Caki2 (cell line): Measurements from ENCODE around the gene KRT26. TPM values are rescaled to one million over a fixed set of nuclear protein-coding genes. Genes with fewer than 3 reads are reported as not detected.

ENCODE experiments used
- DNase-seq: peaks from one replicate; pipeline ENCODE4 v3.0.0-alpha.2; 2015; ENCODE audit warnings: low read depth
- in situ Hi-C: cut with HindIII; loops from 2 replicates; pipeline ENCODE4 v1.10.0; 2016; ENCODE audit warnings: low sequenced_read_pairs, low pct_unique_long_range_greater_than_20kb, mixed read lengths
- total RNA-seq: library from RNA; depleted of rRNA; stranded (reverse); fragments of >200 nt; shearing (Covaris generic); gene quantifications from 2 replicates; pipeline ENCODE4 v1.2.3, GENCODE V29; 2014; ENCODE audit warnings: low replicate concordance

KRT26 gene
- total RNA-seq, 1 experiment from 2014 or later, result not detected

- DNase-seq, result no peak
- in situ Hi-C loops, result no loop called here
Observed at GRCh38 chr17:40799859-40800258, 27.9 kb upstream of the KRT26 start, which contains the start of gene KRT28. KRT28 (minus strand) TSS chr17:40799959; CDS start chr17:40799893, 66 bp downstream.

- no peak for DNase-seq
- in situ Hi-C loops, result no loop called here
Observed at GRCh38 chr17:40796846-40797245, 24.8 kb upstream of the KRT26 start.

GRCh38 chr17:40795019-40795667, 23.1 kb upstream of the KRT26 start:
- DNase-seq, result no peak
- in situ Hi-C loops, result no loop called here

GRCh38 chr17:40794466-40794865, 22.5 kb upstream of the KRT26 start:
- no peak for DNase-seq
- in situ Hi-C loops, result no loop called here

GRCh38 chr17:40793832-40794231, 21.8 kb upstream of the KRT26 start:
- in situ Hi-C loops, result no loop called here
- no peak for DNase-seq

- in situ Hi-C loops, result no loop called here
Observed at GRCh38 chr17:40791787-40792436, 19.9 kb upstream of the KRT26 start.

GRCh38 chr17:40791111-40791510, 19.1 kb upstream of the KRT26 start:
- in situ Hi-C loops, result no loop called here
- DNase-seq, result no peak

More at GRCh38 chr17:40791787-40792436, 19.9 kb upstream of the KRT26 start:
- DNase-seq, result no peak

- in situ Hi-C loops, result no loop called here
- no peak for DNase-seq
Observed at GRCh38 chr17:40782450-40782849, 10.4 kb upstream of the KRT26 start, which contains the start of gene KRT27. KRT27 (minus strand) TSS chr17:40782550; CDS start chr17:40782493, 57 bp downstream.

GRCh38 chr17:40779181-40779909, 7.3 kb upstream of the KRT26 start:
- in situ Hi-C loops, result no loop called here

GRCh38 chr17:40778461-40778860, 6.5 kb upstream of the KRT26 start:
- in situ Hi-C loops, result no loop called here
- DNase-seq, result no peak

More at GRCh38 chr17:40779181-40779909, 7.3 kb upstream of the KRT26 start:
- DNase-seq, result no peak

GRCh38 chr17:40777971-40778370, 6.0 kb upstream of the KRT26 start:
- in situ Hi-C loops, result no loop called here
- DNase-seq, result no peak

GRCh38 chr17:40777459-40777858, 5.5 kb upstream of the KRT26 start:
- in situ Hi-C loops, result no loop called here
- DNase-seq, result no peak

- DNase-seq, result no peak
- in situ Hi-C loops, result no loop called here
Observed at GRCh38 chr17:40775945-40776344, 3.9 kb upstream of the KRT26 start.

- DNase-seq, result no peak
- in situ Hi-C loops, result no loop called here
Observed at GRCh38 chr17:40765657-40766056, 6.3 kb downstream of the KRT26 start.

GRCh38 chr17:40763752-40764151, 8.2 kb downstream of the KRT26 start:
- in situ Hi-C loops, result no loop called here
- DNase-seq, result no peak

GRCh38 chr17:40760105-40761016, 11.6 kb downstream of the KRT26 start:
- in situ Hi-C loops, result no loop called here
- DNase-seq, result peak; percentile 8

- in situ Hi-C loops, result no loop called here
- DNase-seq, result no peak
Observed at GRCh38 chr17:40755231-40755630, 16.8 kb downstream of the KRT26 start, which contains the start of gene KRT25. KRT25 (minus strand) TSS chr17:40755331; CDS start chr17:40755271, 60 bp downstream.

GRCh38 chr17:40753804-40754203, 18.2 kb downstream of the KRT26 start:
- in situ Hi-C loops, result no loop called here
- DNase-seq, result no peak
